CD8-positive, alpha-beta memory T cell (primary cell): ENCODE measurements around the gene HOXA7. TPM values are rescaled to one million over a fixed set of nuclear protein-coding genes. Genes with fewer than 3 reads are reported as not detected.

Source experiments
- CTCF ChIA-PET: fragments of 350-600 bp; sonication (Branson Sonifier 250); formaldehyde crosslinking; loops from one replicate; lab custom pipeline; 2021; ENCODE audit warnings: antibody characterized with exemption; lab: Charles Lee
- POLR2A ChIA-PET: fragments of 350-600 bp; sonication (Branson Sonifier 250); formaldehyde crosslinking; loops from one replicate; lab custom pipeline; 2021; ENCODE audit warnings: antibody characterized with exemption; lab: Charles Lee
- DNase-seq, 5 donors: peaks; one replicate each; pipeline versions ENCODE4 v3.0.0 to v3.0.0-alpha.2; 2020 to 2022; ENCODE audit warnings: mixed read lengths in 1 of 5
- H3K27ac ChIP-seq: one replicate; pipeline ENCODE4 v1.7.0; 2013; ENCODE audit warnings: low read depth, mild to moderate bottlenecking, low read length, moderate library complexity
- H3K27me3 ChIP-seq: 2 replicates; pipeline ENCODE4 v1.7.0; 2013; ENCODE audit warnings: low read length, mild to moderate bottlenecking; ENCODE audit not compliant: insufficient read depth, poor library complexity, severe bottlenecking
- H3K36me3 ChIP-seq: 2 replicates; pipeline ENCODE4 v1.7.0; 2013; ENCODE audit warnings: mild to moderate bottlenecking, low read length, moderate library complexity; ENCODE audit not compliant: insufficient read depth
- H3K4me1 ChIP-seq: 2 replicates; pipeline ENCODE4 v1.7.0; 2013; ENCODE audit warnings: mild to moderate bottlenecking, low read length, moderate library complexity; ENCODE audit not compliant: insufficient read depth
- H3K4me3 ChIP-seq: 2 replicates; pipeline ENCODE4 v1.7.0; 2013; ENCODE audit warnings: mild to moderate bottlenecking, low read length
- H3K9me3 ChIP-seq: 2 replicates; pipeline ENCODE4 v1.7.0; 2013; ENCODE audit warnings: mild to moderate bottlenecking, low read length
- H3K27ac Mint-ChIP-seq, 8 donors: one replicate each; pipeline ENCODE4 v1.8.0; 2020 to 2021; ENCODE audit warnings: mixed read lengths in 8 of 8, mild to moderate bottlenecking in 6 of 8, inconsistent platforms in 3 of 8, moderate library complexity in 3 of 8
- H3K27me3 Mint-ChIP-seq, 2 donors: one replicate each; pipeline ENCODE4 v1.8.0; 2020 to 2021; ENCODE audit warnings: mixed read lengths in 2 of 2, mild to moderate bottlenecking in 1 of 2, moderate library complexity in 1 of 2
- H3K36me3 Mint-ChIP-seq, 3 donors: one replicate each; pipeline ENCODE4 v1.8.0; 2020 to 2021; ENCODE audit warnings: mixed read lengths in 3 of 3, inconsistent platforms in 1 of 3, mild to moderate bottlenecking in 1 of 3
- H3K4me1 Mint-ChIP-seq, 3 donors: one replicate each; pipeline ENCODE4 v1.8.0; 2020 to 2021; ENCODE audit warnings: mixed read lengths in 3 of 3, inconsistent platforms in 1 of 3, mild to moderate bottlenecking in 1 of 3
- H3K4me3 Mint-ChIP-seq, 7 donors: one replicate each; pipeline ENCODE4 v1.8.0; 2020 to 2021; ENCODE audit warnings: mixed read lengths in 7 of 7, mild to moderate bottlenecking in 6 of 7, moderate library complexity in 4 of 7, inconsistent platforms in 2 of 7
- H3K9me3 Mint-ChIP-seq, 5 donors: one replicate each; pipeline ENCODE4 v1.8.0; 2020 to 2022; ENCODE audit warnings: mixed read lengths in 5 of 5, mild to moderate bottlenecking in 3 of 5, moderate library complexity in 2 of 5, inconsistent platforms in 1 of 5
- polyA plus RNA-seq: library from polyadenylated mRNA; unstranded; fragments of 300-500 nt; fragmentation: Illumina TruSeq; gene quantifications from one replicate; pipeline ENCODE4 v1.2.3, GENCODE V29; 2021
- total RNA-seq, 2 experiments: library from RNA; stranded (reverse); gene quantifications; one replicate each; pipeline ENCODE4 v1.2.3, GENCODE V29; 2021

The HOXA7 gene
- total and polyA plus RNA-seq, 3 experiments from 2014 or later: not detected

DNA sequence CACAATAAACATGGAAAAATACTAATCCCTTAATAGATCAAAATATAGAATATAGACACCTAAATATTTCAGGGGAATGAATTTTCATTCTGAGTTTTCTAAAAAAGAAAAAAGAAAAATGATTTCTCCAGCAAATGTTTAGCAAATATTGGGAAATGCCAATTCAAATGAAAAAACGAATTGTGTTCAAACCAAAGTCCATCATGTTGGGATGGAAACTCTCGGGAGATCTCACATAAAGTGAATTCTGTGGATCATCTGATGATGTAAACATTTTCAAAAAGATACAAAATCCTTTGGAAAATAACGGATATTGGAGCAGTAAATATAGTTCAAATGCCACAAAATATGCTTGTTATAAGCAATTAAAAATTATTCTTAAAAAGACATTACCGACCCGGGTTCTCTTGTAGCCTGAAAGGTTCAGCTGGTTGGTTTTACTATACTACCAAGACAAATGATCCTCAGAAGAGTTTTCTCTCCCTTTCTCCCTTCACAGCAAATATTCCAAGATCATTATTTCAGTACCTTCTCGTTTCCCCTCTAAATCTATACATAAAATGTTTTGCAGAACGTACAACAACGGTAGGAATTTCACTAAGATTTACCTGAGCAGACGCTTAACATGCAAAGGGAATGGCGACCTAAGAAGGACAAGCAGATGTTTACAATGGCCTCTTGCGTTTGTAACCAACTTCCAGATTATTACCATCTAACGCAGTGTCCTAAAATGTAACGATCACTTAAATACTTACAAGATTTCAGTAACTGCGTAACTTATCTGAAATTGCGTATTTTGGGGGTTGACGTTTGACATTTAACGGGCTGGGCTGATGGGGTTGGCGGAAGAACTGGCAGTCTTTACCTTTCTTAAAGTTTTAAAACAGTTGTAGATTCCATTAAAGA is 40.9 kb upstream of the HOXA7 start:
- CTCF ChIA-PET: interaction anchor here (1.1 to 1.5 kb wide), 2 partner anchors 14 to 22 kb away, joined by 4 to 6 read pairs; partner anchors contain the start of gene HOXA10
- Mint-ChIP-seq H3K4me3 (peak overlapping the region in 1 of 7 donors; percentile 20), H3K27ac (no peak overlapping the region), H3K36me3 (no peaks in the 10 kb centered on the region), H3K9me3 (peaks cover 0 to 7% (median 0%) of the 10 kb centered on the region in 5 donors), H3K27me3 (peaks cover 82 to 90% of the 10 kb centered on the region in 2 donors), H3K4me1 (peaks cover 32 to 52% (median 41%) of the 10 kb centered on the region in 3 donors)
- no peaks in the 10 kb centered on the region for H3K36me3 ChIP-seq
- no peak for DNase-seq
- H3K27me3 ChIP-seq: peaks cover 77% of the 10 kb centered on the region
- H3K4me3 ChIP-seq: no peak overlapping the region
- H3K4me1 ChIP-seq: peaks cover 32% of the 10 kb centered on the region
- H3K9me3 ChIP-seq: no peaks in the 10 kb centered on the region
- H3K27ac ChIP-seq: no peak overlapping the region
- POLR2A ChIA-PET: no interaction called here

DNA sequence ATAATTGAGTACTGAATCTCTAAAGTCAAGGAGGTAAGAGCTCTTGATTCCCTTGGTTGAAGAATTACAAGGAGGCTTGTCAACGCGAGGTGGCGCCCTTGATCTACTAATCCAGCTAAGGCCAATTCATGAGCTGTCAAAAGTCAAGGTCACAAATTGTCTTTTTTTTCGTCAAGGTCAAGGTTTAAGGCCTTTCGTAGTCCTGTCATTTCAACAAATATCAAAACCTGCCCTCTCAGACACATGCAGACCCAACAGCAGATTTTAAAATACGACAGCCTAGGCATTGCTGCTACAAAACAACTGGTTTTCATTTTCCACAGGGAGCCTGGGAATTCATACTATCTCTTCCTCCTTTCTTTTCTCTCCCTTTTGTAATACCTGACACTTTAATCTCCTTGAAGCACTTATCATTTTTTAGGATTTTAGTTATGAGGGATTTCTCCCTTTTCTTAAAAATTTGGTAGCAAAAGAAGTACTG is 39.9 kb upstream of the HOXA7 start:
- Histone ChIP-seq H3K36me3 (no peaks in the 10 kb centered on the region), H3K27me3 (peaks cover 77% of the 10 kb centered on the region), H3K9me3 (no peaks in the 10 kb centered on the region), H3K4me1 (peaks cover 33% of the 10 kb centered on the region), H3K27ac (no peak overlapping the region), H3K4me3 (no peak overlapping the region)
- peak; percentile 62 to 84 (median 75) for DNase-seq
- H3K27me3 Mint-ChIP-seq: peaks cover 81 to 90% of the 10 kb centered on the region in 2 donors
- ChIA-PET POLR2A (interaction anchor here (0.9 kb wide), 1 partner anchor 9 kb away, joined by 3 read pairs; no protein-coding TSS in a partner anchor), CTCF (interaction anchor here (0.7 to 2.5 kb wide), 36 partner anchors 9 to 934 kb away, joined by 3 to 22 read pairs (median 4); partner anchors contain the start of genes HOXA11 and HOXA3)
- H3K36me3 Mint-ChIP-seq: no peaks in the 10 kb centered on the region
- peaks cover 0 to 7% (median 0%) of the 10 kb centered on the region in 5 donors for H3K9me3 Mint-ChIP-seq
- H3K27ac Mint-ChIP-seq: peak overlapping the region in 1 of 8 donors; percentile 38
- H3K4me3 Mint-ChIP-seq: peak overlapping the region in 2 of 7 donors; percentile 41 to 53
- peaks cover 32 to 48% (median 36%) of the 10 kb centered on the region in 3 donors for H3K4me1 Mint-ChIP-seq

DNA sequence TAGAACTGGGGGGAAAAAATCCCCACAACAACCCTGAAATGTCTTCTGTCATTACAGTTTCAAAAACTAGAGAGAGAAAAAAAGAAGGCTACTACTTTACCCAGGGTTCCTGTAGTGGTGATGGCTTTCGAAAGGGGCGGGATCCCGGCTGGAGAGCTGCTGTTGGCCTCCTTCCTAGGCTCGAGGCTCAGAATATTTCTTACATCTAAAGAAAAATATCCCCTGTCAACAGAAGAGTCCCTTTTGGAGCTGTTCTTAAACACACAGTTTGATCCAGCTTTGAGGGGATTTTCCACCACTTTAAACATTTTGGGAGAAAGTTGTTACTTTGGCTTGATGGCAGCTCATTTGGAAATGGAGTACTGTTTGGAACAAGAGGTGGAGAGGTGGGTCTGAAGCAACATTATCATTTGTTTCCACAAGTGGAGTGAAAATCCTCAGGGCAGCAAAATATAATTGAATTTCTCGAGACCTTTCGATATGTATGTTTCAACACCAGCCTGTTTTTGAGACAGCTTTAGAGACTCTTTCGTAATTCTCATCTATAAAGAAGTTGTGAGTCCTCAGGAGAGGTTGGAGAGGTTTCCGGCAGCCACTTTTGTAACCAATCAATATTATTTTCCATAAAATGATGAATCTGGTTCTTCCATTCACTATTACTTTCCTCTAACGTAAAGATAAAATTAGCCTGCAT is 38.4 kb upstream of the HOXA7 start:
- Histone ChIP-seq H3K4me3 (no peak overlapping the region), H3K4me1 (peaks cover 21% of the 10 kb centered on the region), H3K27me3 (peaks cover 81% of the 10 kb centered on the region), H3K36me3 (no peaks in the 10 kb centered on the region), H3K27ac (no peak overlapping the region), H3K9me3 (no peaks in the 10 kb centered on the region)
- Mint-ChIP-seq H3K9me3 (peaks cover 0 to 7% (median 0%) of the 10 kb centered on the region in 5 donors), H3K27ac (peak overlapping the region in 1 of 8 donors; percentile 64), H3K4me3 (peak overlapping the region in 1 of 7 donors; percentile 28), H3K27me3 (peaks cover 84 to 92% of the 10 kb centered on the region in 2 donors), H3K36me3 (no peaks in the 10 kb centered on the region), H3K4me1 (peaks cover 23 to 34% (median 27%) of the 10 kb centered on the region in 3 donors)
- DNase-seq: no peak
- POLR2A ChIA-PET: no interaction called here
- CTCF ChIA-PET: interaction anchor here (1.3 to 2.5 kb wide), 11 partner anchors 8 to 936 kb away, joined by 3 to 22 read pairs (median 6); no protein-coding TSS in a partner anchor

DNA sequence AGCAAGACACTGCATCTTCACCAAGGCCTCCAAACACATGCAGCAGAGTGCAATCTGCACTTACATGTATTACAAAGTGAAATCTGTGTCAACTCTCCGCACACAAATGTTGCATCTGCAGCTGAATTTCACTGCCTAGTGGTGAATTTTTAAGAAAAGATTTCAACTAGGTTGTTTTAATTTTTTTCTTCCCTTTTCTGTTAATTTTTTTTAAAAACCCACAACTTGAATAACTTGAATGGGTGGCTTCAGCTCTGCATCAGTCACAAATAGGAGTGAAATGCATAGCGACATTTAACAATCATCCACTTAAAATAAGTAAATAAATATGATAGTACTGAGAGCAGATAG is 37.5 kb upstream of the HOXA7 start:
- POLR2A ChIA-PET: no interaction called here
- no peak overlapping the region for H3K27ac ChIP-seq
- Mint-ChIP-seq H3K27ac (peak overlapping the region in 1 of 8 donors; percentile 15), H3K9me3 (peaks cover 0 to 7% (median 0%) of the 10 kb centered on the region in 5 donors), H3K4me1 (peaks cover 21 to 40% (median 30%) of the 10 kb centered on the region in 3 donors), H3K27me3 (peaks cover 89 to 96% of the 10 kb centered on the region in 2 donors), H3K36me3 (no peaks in the 10 kb centered on the region), H3K4me3 (peak overlapping the region in 3 of 7 donors; percentile 20 to 50 (median 48))
- peaks cover 24% of the 10 kb centered on the region for H3K4me1 ChIP-seq
- no peak for DNase-seq
- no peaks in the 10 kb centered on the region for H3K9me3 ChIP-seq
- no peaks in the 10 kb centered on the region for H3K36me3 ChIP-seq
- H3K4me3 ChIP-seq: no peak overlapping the region
- H3K27me3 ChIP-seq: peaks cover 87% of the 10 kb centered on the region
- CTCF ChIA-PET: interaction anchor here (1.3 kb wide), 2 partner anchors 14 to 21 kb away, joined by 3 to 4 read pairs; no protein-coding TSS in a partner anchor

DNA sequence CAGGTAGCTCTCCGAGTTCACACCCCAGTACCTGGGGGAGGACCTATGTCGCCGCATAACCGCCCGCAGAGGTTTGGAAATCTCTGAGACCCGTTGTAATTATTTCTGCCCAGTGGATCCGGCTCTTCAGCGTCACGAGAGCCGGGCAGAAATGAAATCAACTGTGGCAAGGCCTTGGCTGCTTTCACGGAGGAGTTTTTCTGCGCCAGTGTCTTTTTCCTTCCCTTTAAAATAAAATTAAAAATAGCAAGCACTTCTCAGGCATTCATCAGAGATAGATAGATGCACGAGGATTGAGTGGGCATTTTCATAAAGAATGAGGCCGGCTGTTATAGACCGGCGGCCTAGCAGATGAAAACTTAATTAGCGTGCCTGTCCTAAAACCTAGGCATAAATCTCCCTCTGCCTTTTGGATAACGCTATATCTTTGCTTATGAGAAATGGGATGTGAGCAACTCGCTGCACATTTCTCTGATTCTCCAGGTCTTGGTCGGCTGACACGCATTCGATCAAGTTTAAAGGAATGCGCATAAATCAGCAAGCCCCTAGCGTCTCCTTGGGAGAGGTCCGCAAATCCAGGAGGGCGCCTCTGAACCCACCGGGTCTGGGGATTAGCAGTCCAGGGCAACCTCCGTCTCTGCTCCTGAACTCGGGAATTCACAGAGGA is 37.0 kb upstream of the HOXA7 start:
- no peaks in the 10 kb centered on the region for H3K36me3 Mint-ChIP-seq
- POLR2A ChIA-PET: no interaction called here
- no peaks in the 10 kb centered on the region for H3K36me3 ChIP-seq
- CTCF ChIA-PET: interaction anchor here (1.0 to 1.3 kb wide), 2 partner anchors 12 to 14 kb away, joined by 3 read pairs; no protein-coding TSS in a partner anchor
- peaks cover 0 to 7% (median 0%) of the 10 kb centered on the region in 5 donors for H3K9me3 Mint-ChIP-seq
- H3K4me1 Mint-ChIP-seq: peaks cover 25 to 40% (median 29%) of the 10 kb centered on the region in 3 donors
- no peak overlapping the region for H3K27ac ChIP-seq
- H3K4me3 Mint-ChIP-seq: peak overlapping the region; percentile 19 to 81 (median 37)
- peak overlapping the region in 1 of 8 donors; percentile 15 for H3K27ac Mint-ChIP-seq
- no peak overlapping the region for H3K4me3 ChIP-seq
- peaks cover 87% of the 10 kb centered on the region for H3K27me3 ChIP-seq
- no peaks in the 10 kb centered on the region for H3K9me3 ChIP-seq
- no peak for DNase-seq
- peaks cover 24% of the 10 kb centered on the region for H3K4me1 ChIP-seq
- peaks cover 91 to 96% of the 10 kb centered on the region in 2 donors for H3K27me3 Mint-ChIP-seq

DNA sequence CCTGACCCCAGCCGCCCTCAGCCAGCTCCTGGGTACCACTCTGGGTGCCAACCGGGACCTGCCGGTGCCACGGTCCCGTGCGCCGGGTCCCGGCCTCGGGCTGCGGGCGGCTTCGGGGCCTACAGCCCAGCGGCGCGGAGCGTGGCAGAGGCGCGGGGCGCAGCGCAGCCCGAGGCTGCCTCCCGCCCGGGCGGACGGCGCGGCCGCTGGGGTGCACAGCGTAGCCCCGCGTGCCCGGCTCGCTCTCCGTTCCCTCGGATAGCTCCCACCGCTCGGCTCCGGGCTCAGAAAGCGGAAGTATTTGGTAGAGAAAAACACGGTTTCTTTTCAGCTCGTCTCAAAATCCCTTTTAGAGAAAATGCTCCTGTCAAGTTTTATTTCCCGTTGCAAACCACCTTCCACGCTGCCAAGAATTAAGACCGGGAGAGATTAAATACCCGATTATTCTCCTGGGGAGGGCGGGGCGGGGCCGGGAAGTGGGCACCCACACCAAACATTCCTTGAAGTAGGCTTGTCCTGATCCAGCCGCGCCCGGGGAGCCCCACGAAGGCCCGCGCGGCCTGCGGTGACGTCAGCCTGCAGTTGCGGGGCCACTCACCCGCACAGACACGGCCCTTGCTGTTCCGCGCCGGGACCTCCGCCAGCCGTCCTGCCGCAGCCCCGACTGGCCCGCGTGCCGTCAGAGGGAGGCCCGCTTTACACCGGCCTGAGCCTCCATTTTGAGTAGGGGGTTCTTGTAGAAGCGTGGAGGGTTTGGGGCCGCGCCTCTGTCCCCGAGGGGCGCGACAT is 36.3 kb upstream of the HOXA7 start:
- peaks cover 88% of the 10 kb centered on the region for H3K27me3 ChIP-seq
- no peaks in the 10 kb centered on the region for H3K36me3 ChIP-seq
- no peak overlapping the region for H3K27ac ChIP-seq
- CTCF ChIA-PET: interaction anchor here (0.9 to 1.0 kb wide), 3 partner anchors 12 to 42 kb away, joined by 3 to 5 read pairs (median 3); no protein-coding TSS in a partner anchor
- POLR2A ChIA-PET: no interaction called here
- peaks cover 31% of the 10 kb centered on the region for H3K4me1 ChIP-seq
- no peak for DNase-seq
- peaks cover 25 to 41% (median 31%) of the 10 kb centered on the region in 3 donors for H3K4me1 Mint-ChIP-seq
- no peaks in the 10 kb centered on the region for H3K9me3 ChIP-seq
- no peak overlapping the region for H3K27ac Mint-ChIP-seq
- H3K4me3 Mint-ChIP-seq: peak overlapping the region in 6 of 7 donors; percentile 66 to 85 (median 74)
- peaks cover 0 to 2% (median 0%) of the 10 kb centered on the region in 5 donors for H3K9me3 Mint-ChIP-seq
- H3K36me3 Mint-ChIP-seq: no peaks in the 10 kb centered on the region
- H3K27me3 Mint-ChIP-seq: peaks cover 91 to 96% of the 10 kb centered on the region in 2 donors
- H3K4me3 ChIP-seq: no peak overlapping the region
